Left ventricle myocardium inferior (tissue), 1 donor: Measurements from ENCODE around the gene STH. TPM values are rescaled to one million over a fixed set of nuclear protein-coding genes. Genes with fewer than 3 reads are reported as not detected.

ENCODE experiments used
- DNase-seq: peaks from one replicate; pipeline ENCODE4 v3.0.0-alpha.2; 2020
- H3K27ac ChIP-seq: fragments of 200-600 bp; replicated peaks from 2 replicates; pipeline ENCODE4 v1.8.0; 2021
- H3K27me3 ChIP-seq: fragments of 200-600 bp; 2 replicates; pipeline ENCODE4 v1.8.0; 2021; ENCODE audit warnings: low read depth
- H3K36me3 ChIP-seq: fragments of 200-600 bp; 2 replicates; pipeline ENCODE4 v1.8.0; 2021
- H3K4me1 ChIP-seq: fragments of 200-600 bp; 2 replicates; pipeline ENCODE4 v1.8.0; 2021
- H3K4me3 ChIP-seq: fragments of 200-600 bp; 2 replicates; pipeline ENCODE4 v1.8.0; 2021; ENCODE audit warnings: mild to moderate bottlenecking, moderate library complexity
- H3K9me3 ChIP-seq: fragments of 200-600 bp; replicated peaks from 2 replicates; pipeline ENCODE4 v1.8.0; 2021
- intact Hi-C: fragments of 100-400 bp; cut with micrococcal nuclease; formaldehyde crosslinking; loops from one replicate; pipeline ENCODE4 v1.11.0; 2022
- long read RNA-seq: library from polyadenylated mRNA; unstranded; transcript quantifications from one replicate; pipeline ENCODE4 v2.0.0, GENCODE V29; 2021
- total RNA-seq: library from RNA; stranded (reverse); fragmentation: NEBNext Ultra II Directional; extraction: Animal tissue kit (Norgen Biotek cat#: 25700); gene quantifications from one replicate; pipeline ENCODE4 v1.2.1, GENCODE V29; 2021
- TF ChIP-seq, protein P1 (sequence below): fragments of 200-600 bp; IDR thresholded peaks from 2 replicates; pipeline ENCODE4 v1.8.0; 2021; ENCODE audit warnings: antibody characterized with exemption, mild to moderate bottlenecking, borderline replicate concordance
- donor health status: DM: no; HTN: yes; CAD: no; lungs with severe emphysema.

The STH gene, protein sequence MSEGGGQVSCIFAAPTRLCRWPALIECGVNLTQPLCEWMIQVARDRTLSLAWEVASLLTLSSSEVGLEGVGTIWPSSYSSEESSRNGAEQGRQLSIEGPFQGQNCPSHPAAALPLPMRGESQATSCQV
- not detected for total RNA-seq
- long read RNA-seq, result 0 reads

DNA sequence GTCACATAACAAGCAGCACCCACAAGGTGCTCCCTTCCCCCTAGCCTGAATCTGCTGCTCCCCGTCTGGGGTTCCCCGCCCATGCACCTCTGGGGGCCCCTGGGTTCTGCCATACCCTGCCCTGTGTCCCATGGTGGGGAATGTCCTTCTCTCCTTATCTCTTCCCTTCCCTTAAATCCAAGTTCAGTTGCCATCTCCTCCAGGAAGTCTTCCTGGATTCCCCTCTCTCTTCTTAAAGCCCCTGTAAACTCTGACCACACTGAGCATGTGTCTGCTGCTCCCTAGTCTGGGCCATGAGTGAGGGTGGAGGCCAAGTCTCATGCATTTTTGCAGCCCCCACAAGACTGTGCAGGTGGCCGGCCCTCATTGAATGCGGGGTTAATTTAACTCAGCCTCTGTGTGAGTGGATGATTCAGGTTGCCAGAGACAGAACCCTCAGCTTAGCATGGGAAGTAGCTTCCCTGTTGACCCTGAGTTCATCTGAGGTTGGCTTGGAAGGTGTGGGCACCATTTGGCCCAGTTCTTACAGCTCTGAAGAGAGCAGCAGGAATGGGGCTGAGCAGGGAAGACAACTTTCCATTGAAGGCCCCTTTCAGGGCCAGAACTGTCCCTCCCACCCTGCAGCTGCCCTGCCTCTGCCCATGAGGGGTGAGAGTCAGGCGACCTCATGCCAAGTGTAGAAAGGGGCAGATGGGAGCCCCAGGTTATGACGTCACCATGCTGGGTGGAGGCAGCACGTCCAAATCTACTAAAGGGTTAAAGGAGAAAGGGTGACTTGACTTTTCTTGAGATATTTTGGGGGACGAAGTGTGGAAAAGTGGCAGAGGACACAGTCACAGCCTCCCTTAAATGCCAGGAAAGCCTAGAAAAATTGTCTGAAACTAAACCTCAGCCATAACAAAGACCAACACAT is at the start of gene STH:
Gene STH, plus strand, starts transcription at position 264 of the 913 bp plus-strand sequence. Its CDS starts 30 bp downstream, at position 294.
- H3K4me3 ChIP-seq, result no peak within 1 kb of the TSS
- DNase-seq, result no peak
- H3K27ac ChIP-seq, result no peak within 1 kb of the TSS
- no peaks in the 10 kb centered on the region for H3K27me3 ChIP-seq
- no peaks in the 10 kb centered on the region for H3K9me3 ChIP-seq
- intact Hi-C loops, result no loop called here
- H3K36me3 ChIP-seq, result no peaks in the 10 kb centered on the region
- TF ChIP-seq, protein P1, sequence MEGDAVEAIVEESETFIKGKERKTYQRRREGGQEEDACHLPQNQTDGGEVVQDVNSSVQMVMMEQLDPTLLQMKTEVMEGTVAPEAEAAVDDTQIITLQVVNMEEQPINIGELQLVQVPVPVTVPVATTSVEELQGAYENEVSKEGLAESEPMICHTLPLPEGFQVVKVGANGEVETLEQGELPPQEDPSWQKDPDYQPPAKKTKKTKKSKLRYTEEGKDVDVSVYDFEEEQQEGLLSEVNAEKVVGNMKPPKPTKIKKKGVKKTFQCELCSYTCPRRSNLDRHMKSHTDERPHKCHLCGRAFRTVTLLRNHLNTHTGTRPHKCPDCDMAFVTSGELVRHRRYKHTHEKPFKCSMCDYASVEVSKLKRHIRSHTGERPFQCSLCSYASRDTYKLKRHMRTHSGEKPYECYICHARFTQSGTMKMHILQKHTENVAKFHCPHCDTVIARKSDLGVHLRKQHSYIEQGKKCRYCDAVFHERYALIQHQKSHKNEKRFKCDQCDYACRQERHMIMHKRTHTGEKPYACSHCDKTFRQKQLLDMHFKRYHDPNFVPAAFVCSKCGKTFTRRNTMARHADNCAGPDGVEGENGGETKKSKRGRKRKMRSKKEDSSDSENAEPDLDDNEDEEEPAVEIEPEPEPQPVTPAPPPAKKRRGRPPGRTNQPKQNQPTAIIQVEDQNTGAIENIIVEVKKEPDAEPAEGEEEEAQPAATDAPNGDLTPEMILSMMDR, result no peak
- H3K4me1 ChIP-seq, result peaks cover 16% of the 10 kb centered on the region

DNA sequence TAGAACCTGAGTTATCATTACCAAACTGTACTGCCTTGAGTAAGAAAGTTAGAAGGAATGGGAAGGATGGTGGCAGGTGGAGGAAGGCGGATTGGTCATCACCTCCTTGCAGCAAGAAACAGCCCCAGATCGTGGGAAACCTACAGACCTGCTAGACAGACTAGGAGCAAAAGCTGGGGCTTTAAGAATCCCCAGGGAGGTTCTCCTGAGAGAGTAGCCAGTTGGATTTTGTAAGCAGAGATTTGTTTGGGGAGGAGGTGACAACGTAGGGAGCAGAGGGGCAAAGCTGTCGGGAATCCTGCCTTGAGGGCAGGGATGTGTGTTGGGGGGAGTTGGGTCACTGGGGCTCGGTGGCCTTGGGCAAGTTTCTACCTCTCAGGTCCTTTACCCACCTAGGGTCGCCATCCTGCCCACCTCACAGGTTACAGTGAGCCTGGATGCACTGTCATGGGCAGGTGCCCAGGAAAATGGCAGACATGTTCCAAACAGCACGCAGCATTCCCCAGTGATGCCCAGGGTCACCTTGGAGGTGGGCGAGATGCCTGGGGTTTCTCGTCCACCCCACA is 49.2 kb upstream of the STH start:
- Histone ChIP-seq H3K27ac (no peak overlapping the region), H3K4me1 (peaks cover 15% of the 10 kb centered on the region), H3K36me3 (no peaks in the 10 kb centered on the region), H3K9me3 (no peaks in the 10 kb centered on the region), H3K27me3 (peaks cover 31% of the 10 kb centered on the region), H3K4me3 (no peak overlapping the region)
- no peak for DNase-seq
- TF ChIP-seq, protein P1, result no peak
- intact Hi-C loops, result no loop called here

DNA sequence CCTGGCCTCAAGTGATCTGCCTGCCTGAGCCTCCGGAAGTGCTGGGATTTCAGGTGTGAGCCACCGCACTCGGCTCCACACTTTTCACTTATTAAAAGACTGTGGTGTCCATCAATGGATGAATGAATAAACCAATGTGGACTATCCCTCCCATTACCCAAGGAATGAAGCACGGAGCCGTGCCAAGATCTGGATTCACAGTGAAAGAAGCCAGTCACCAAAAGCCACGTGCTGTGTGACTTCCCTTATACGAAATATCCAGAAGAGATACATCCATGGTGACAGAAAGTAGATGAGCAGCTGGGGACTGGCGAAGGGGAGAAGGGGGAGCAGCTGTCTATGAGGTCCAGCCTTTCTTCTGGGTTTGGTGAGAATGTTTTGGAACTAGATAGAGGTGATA is 48.2 kb upstream of the STH start:
- intact Hi-C loops, result no loop called here
- H3K36me3 ChIP-seq, result no peaks in the 10 kb centered on the region
- no peak overlapping the region for H3K4me3 ChIP-seq
- H3K4me1 ChIP-seq, result peaks cover 15% of the 10 kb centered on the region
- peaks cover 31% of the 10 kb centered on the region for H3K27me3 ChIP-seq
- no peaks in the 10 kb centered on the region for H3K9me3 ChIP-seq
- TF ChIP-seq, protein P1, result no peak
- no peak for DNase-seq
- no peak overlapping the region for H3K27ac ChIP-seq

DNA sequence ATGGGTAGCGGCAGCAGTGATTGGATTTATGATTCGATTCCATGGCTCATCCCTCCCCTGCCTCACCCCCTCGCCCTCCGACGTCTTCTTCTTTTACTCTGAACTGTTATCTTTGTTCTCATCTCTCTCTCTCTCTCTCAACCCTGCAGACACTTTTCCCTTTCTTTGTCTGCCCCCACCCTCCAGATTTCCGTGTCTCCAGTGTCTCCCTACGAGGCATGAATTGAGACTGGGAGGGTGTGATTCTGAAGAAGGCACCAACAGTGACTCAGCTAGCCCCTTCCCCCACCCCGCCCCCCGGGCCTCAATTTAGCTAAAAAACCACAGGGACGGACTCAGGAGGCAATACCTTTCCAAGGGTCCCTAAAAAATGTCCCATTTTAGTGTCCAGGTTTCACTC is 47.6 kb upstream of the STH start:
- peaks cover 31% of the 10 kb centered on the region for H3K27me3 ChIP-seq
- no peak overlapping the region for H3K4me3 ChIP-seq
- intact Hi-C loops, result no loop called here
- TF ChIP-seq, protein P1, result no peak
- H3K9me3 ChIP-seq, result no peaks in the 10 kb centered on the region
- no peak for DNase-seq
- no peaks in the 10 kb centered on the region for H3K36me3 ChIP-seq
- no peak overlapping the region for H3K27ac ChIP-seq
- H3K4me1 ChIP-seq, result peaks cover 15% of the 10 kb centered on the region

DNA sequence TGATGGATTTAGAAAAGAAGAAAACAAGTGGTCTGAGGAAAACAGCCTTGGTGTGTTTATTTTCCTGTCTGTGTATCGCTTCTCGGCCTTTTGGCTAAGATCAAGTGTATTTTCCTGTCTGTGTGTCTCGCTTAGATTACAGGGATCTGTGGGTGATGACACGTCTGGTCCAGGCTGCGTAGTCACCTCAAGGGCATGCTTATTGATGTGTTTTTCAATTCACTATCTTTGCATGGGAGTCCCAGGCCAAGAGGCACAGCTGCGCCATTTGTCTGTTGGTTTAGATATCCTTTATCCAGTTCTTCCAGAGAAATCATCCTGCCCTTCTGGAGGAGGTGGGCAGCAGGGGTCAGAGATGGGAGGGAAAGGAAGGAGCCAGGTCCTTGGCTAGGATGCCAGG is 47.1 kb upstream of the STH start:
- Histone ChIP-seq H3K4me1 (peaks cover 15% of the 10 kb centered on the region), H3K4me3 (no peak overlapping the region), H3K36me3 (no peaks in the 10 kb centered on the region), H3K27ac (no peak overlapping the region), H3K27me3 (peaks cover 31% of the 10 kb centered on the region), H3K9me3 (no peaks in the 10 kb centered on the region)
- DNase-seq, result no peak
- TF ChIP-seq, protein P1, result no peak
- intact Hi-C loops, result no loop called here
